DMS79 treated with DMSO at 0.1 percent for 48 hours (cell line): ENCODE results near the gene PJA2.

Experiments used
- DNase-seq: peaks from one replicate; lab custom pipeline; 2025; lab: John Stamatoyannopoulos, UW

Gene PJA2

DNA sequence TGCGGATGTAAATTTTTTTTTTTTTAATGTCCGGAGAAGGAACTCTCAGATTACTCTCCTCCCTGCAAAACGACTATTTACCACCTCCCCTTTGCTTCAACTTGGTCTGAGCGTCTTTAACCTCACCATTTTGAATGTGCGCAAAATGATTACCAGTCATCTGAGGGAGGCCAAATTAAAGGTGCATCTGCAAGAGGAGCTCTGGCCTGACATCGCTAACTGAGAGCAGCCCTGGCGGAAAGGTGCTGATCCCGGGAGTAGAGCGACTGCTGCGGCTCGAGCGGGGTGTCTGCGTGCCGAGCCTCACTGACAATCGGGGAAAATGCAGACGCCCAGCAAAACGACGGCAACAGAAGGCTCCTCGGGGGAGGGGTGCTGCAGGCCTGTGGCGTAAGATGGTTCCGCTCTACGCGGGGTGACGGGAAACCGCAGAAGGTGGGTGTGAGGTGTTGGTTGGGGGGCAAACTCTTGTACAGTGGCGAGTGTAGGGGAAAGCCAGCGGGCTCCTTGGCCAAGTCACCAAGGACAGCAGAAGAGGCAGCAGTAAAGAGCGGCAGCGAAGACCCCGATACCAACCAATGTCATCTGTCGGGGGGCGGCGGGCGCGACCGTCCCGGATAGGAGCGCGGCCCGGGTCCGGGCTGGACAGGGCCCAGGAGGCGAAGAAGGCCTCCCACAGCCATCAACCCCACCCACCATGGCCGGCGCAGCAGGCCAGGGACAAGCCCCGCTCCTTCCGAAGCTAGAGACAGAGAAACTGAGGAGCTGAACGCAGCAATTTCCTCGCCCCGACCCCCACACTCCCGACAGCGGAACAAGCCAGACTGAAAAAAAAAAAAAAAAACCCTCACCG is 557 bp downstream of the PJA2 start:
- DNase-seq = peak; percentile 45

GRCh38 chr5:109407913-109408312 is 1.9 kb downstream of the PJA2 start:
- DNase-seq = no peak

DNA sequence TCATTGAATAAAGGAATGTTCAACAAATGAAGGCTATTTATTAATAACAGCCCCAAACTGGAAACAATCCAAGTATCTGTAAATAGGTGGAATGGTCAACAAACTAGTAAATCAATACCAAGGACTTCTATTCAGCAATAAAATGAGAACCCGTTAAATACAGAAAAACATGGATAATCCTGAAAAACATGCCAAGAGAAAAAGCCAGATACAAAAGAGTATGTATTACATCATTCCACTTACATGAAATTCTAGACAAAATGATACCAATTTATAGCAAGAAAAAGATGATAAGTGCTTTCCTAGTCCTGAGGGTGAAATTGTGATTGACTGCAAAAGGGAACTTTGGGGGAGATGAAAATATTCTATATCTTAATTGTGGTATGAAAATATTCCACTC is 3.1 kb downstream of the PJA2 start:
- no peak for DNase-seq

GRCh38 chr5:109404428-109404960 is 5.3 kb downstream of the PJA2 start:
- no peak for DNase-seq

DNA sequence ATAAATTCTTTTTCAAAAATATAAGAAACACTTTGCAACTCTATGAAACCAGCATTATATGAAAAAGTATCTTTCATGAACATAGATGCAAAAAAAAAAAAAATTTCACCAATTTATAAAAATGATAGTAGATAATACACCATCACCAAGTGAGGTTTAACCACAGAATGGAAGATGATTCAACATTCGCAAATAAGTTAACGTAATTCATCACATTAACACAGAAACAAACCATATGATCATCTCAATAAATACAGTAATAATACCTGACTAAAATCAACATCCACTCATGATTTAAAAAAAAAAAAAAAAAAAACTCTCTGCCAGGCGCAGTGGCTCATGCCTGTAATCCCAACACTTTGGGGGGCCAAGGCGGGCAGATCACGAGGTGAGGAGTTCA is 6.3 kb downstream of the PJA2 start:
- DNase-seq = no peak

DNA sequence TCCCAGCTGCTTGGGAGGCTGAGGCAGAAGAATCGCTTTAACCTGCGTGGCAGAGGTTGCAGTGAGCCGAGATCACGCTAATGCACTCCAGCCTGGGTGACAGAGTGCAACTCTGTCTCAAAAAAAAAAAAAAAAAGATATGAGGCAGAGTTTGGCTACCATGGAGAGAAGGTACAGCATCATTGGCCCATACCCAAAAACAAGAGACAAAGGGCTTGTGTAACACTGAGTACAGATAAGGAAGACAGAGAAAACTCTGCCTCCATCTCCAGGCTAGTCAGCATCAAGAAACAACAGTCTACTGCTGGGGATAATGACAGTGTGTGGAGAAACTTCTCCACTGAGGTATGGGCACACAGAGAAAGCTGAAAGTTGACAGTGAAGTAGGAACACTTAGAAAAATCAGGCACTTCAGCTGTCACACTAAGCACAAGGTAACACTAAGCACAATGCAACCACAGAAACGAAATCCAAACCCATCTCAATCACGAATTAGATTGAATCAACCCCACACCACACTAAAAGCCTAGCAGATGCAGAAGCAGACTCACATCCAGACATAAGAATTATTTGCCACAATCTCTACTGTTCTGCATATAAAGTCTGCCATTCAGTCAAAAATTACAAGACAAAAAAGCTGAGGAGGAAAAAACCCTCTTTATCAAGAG is 10.5 kb downstream of the PJA2 start:
- no peak for DNase-seq

DNA sequence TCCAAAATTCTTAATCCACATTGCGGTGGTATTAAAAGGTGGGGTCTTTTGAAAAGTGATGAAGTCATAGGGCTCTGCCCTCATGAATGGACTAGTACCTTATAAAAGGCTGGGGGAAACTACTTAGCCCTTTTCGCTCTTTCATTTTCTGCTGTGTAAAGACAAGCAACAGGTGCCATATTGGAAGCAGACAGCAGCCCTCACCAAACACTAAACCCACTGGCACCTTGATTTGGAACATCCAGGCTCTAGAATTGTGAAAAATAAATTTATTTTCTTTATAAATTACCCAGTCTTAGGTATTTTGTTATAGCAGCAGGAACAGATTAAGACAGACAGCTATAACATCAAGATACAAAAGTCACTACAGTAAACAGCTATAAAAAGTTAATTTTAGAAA is 12.8 kb downstream of the PJA2 start:
- DNase-seq = no peak

DNA sequence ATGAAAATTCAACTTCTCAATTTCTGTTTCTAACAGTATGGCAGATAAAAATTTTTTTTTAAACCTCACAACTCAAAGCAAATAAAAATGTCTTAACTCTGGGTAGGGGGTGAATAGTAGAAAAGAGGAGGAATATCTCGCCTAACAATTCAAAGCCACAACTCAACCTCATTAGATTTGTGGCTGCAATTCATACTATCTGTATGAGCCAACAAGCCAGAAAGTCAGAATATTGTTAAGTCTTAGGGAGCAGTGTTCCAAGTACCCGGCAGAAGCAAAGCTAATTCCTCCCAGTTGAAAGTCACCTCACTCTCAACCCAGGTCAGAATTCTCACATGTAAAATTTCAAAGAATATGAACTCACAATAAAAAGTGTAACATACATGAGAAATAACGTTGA is 15.0 kb downstream of the PJA2 start:
- DNase-seq = no peak

DNA sequence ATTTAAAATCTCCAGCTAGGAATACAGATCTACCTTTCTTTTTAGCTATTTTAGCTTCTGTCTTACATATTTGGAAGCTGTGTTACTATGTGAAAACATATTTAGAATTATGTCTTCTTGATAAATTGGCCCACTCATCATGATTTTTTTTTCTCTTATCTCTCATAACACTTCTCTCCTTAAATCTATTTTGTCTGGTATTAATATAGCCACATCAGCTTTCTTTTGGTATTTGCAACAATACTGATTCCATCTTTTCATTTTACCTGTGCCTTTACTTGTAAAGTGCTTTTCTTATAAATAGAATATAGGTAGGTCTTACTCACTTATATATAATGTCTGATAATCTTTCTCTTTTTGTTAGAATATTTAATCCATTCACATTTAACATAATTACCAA is 19.6 kb downstream of the PJA2 start:
- DNase-seq = no peak

DNA sequence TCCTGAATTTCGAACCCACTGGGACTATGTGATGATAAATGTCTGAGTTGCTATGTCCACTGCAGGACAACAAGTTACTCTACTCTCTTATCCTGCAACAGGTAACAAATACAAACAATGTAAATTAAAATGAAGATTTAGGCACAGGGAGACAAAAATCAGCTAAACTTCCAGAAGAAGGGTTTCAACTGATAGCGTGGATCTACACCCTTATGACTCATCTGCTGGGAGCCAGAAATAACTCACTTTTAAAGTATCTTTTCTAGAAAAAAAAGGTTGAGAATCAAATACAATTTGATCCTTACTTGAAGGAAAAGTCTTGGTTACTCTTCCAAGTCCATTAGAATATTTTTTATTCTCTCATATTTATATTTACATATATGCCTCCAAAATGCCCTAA is 21.4 kb downstream of the PJA2 start:
- no peak for DNase-seq

GRCh38 chr5:109387408-109387974 is 22.3 kb downstream of the PJA2 start:
- no peak for DNase-seq

DNA sequence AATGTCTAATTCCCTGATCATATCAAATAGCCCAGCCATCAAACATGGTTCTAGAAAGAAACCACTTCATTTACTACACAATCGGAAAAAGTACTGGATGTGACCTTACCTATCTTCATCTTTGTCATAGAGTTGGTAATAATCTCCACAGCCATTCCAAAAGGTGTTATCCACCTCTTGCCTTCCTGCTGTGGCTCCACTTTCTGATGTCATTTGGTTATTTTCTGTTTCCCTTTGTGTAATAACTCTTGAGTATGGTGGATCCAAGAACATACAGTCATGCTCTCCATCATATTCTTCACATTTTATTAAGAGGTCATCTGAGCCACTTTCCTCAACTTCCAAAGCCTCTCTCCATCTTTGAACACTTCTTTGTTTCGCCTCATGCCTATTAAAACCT is 31.7 kb downstream of the PJA2 start:
- DNase-seq = no peak

GRCh38 chr5:109374625-109375024 is 35.1 kb downstream of the PJA2 start:
- DNase-seq = no peak

GRCh38 chr5:109373932-109374331 is 35.8 kb downstream of the PJA2 start:
- no peak for DNase-seq

DNA sequence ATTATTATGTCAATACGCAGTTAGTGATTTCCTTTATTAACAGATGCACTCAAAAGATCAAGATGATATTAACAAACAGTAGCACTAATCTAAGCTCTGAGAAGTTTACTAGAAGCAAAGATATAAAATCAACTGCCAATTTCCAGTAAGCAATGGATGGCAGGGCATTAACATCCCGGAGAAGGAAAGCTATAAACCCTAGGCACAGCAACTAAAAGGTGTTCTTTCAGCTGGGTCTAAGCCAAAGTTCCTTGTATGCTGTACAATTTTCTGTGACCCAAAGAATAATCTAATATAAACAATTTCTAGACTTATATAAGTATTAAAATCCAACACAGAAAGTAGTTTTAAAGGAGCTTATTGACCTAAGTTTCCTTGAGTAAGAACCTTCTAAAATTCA is 39.4 kb downstream of the PJA2 start:
- DNase-seq = no peak

GRCh38 chr5:109365653-109366052 is 44.1 kb downstream of the PJA2 start:
- no peak for DNase-seq

- DNase-seq = no peak
Observed at GRCh38 chr5:109364977-109365376, 44.8 kb downstream of the PJA2 start.

- DNase-seq = no peak
Observed at GRCh38 chr5:109359642-109360041, 50.1 kb downstream of the PJA2 start.

DNA sequence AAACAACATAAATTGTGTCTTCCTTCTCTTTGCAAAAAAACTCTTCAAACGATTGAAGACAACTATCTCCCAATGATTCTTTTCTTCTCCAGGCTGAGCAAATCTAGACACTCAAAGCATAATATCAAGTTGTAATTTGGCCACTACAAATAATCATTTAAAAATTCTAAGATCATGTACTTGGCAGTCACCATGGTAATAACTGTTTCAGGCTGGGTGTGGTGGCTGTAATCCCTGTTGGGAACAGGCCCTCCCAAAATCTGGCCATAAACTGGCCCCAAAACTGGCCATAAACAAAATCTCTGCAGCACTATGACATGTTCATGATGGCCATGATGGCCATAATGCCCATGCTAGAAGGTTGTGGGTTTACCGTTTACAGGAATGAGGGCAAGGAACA is 52.0 kb downstream of the PJA2 start:
- no peak for DNase-seq

DNA sequence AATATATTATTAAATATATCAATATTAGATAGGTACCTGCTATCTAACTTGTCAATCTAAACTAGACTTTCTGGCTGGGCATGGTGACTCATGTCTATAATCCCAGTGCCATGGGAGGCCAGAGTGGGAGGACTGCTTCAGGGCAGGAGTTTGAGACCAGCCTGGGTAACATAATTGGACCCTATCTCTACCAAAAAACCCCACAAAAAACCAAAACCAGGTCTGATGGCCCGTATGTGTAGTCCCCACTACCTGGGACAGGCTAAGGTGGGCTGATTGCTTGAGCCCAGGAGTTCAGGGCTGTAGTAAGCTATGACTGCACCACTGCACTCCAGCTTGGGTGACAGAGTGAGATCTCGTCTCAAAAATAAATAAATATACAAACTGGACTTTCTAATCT is 55.0 kb downstream of the PJA2 start:
- DNase-seq = no peak

- no peak for DNase-seq
Observed at GRCh38 chr5:109351988-109352864, 57.5 kb downstream of the PJA2 start.
